Neutrophil (primary cell): ENCODE results near the gene SYT14.

ENCODE experiments used
- H3K27ac ChIP-seq: fragments of 200-600 bp; sonication (generic); 2 replicates; pipeline ENCODE4 v1.5.1; 2016; ENCODE audit warnings: mild to moderate bottlenecking, moderate library complexity
- H3K27me3 ChIP-seq: fragments of 200-600 bp; sonication (generic); 2 replicates; pipeline ENCODE4 v1.6.0; 2016; ENCODE audit warnings: mild to moderate bottlenecking
- H3K36me3 ChIP-seq: fragments of 200-600 bp; sonication (generic); 2 replicates; pipeline ENCODE4 v1.5.1; 2017
- H3K4me1 ChIP-seq, 2 experiments: fragments of 200-600 bp in 1 of 2; sonication (generic) in 1 of 2; 1 replicate in 1 of 2; 2 replicates in 1 of 2; pipeline versions ENCODE4 v1.5.1 to v1.6.1; 2013 to 2016; ENCODE audit warnings: low read depth in 1 of 2, low read length in 1 of 2, mild to moderate bottlenecking in 1 of 2, moderate library complexity in 1 of 2; ENCODE audit not compliant: control insufficient read depth in 1 of 2, insufficient read depth in 1 of 2
- H3K4me3 ChIP-seq, 2 experiments: fragments of 200-600 bp in 1 of 2; sonication (generic) in 1 of 2; 1 replicate in 1 of 2; 2 replicates in 1 of 2; pipeline ENCODE4 v1.5.1; 2013 to 2016; ENCODE audit warnings: low read depth in 1 of 2, low read length in 1 of 2, mild to moderate bottlenecking in 1 of 2, moderate library complexity in 1 of 2
- H3K9me3 ChIP-seq: fragments of 200-600 bp; sonication (generic); 2 replicates; pipeline ENCODE4 v1.5.1; 2016
- CTCF ChIP-seq: fragments of 200-600 bp; sonication (generic); IDR thresholded peaks from 2 replicates; pipeline ENCODE4 v1.5.1; 2016; ENCODE audit warnings: antibody characterized with exemption

The SYT14 gene

GRCh38 chr1:210021145-210021860, 83.3 kb downstream of the SYT14 start:
- no peak for TF ChIP-seq CTCF

GRCh38 chr1:210022044-210022443, 84.0 kb downstream of the SYT14 start:
- no peaks in the 10 kb centered on the region for H3K4me1 ChIP-seq
- H3K4me3 ChIP-seq: no peak overlapping the region
- H3K27ac ChIP-seq: no peak overlapping the region
- H3K27me3 ChIP-seq: no peaks in the 10 kb centered on the region
- no peak for TF ChIP-seq CTCF
- H3K9me3 ChIP-seq: no peaks in the 10 kb centered on the region
- H3K36me3 ChIP-seq: no peaks in the 10 kb centered on the region

More at GRCh38 chr1:210021145-210021860, 83.3 kb downstream of the SYT14 start:
- Histone ChIP-seq H3K27ac (no peak overlapping the region), H3K4me3 (no peak overlapping the region), H3K4me1 (no peaks in the 10 kb centered on the region), H3K36me3 (no peaks in the 10 kb centered on the region), H3K27me3 (no peaks in the 10 kb centered on the region), H3K9me3 (no peaks in the 10 kb centered on the region)

- no peaks in the 10 kb centered on the region for H3K27me3 ChIP-seq
- no peaks in the 10 kb centered on the region for H3K36me3 ChIP-seq
- no peak for TF ChIP-seq CTCF
- H3K9me3 ChIP-seq: no peaks in the 10 kb centered on the region
- no peak overlapping the region for H3K4me3 ChIP-seq
- H3K4me1 ChIP-seq: no peaks in the 10 kb centered on the region
- H3K27ac ChIP-seq: no peak overlapping the region
Observed at GRCh38 chr1:210024282-210024681, 86.3 kb downstream of the SYT14 start.

- Histone ChIP-seq H3K27me3 (no peaks in the 10 kb centered on the region), H3K4me1 (no peaks in the 10 kb centered on the region), H3K27ac (no peak overlapping the region), H3K36me3 (no peaks in the 10 kb centered on the region), H3K9me3 (no peaks in the 10 kb centered on the region), H3K4me3 (no peak overlapping the region)
- TF ChIP-seq CTCF: no peak
Observed at GRCh38 chr1:210024996-210025395, 87.0 kb downstream of the SYT14 start.

- no peak for TF ChIP-seq CTCF
Observed at GRCh38 chr1:210025870-210026269, 87.9 kb downstream of the SYT14 start.

More at GRCh38 chr1:210025870-210026269, 87.9 kb downstream of the SYT14 start:
- Histone ChIP-seq H3K27me3 (no peaks in the 10 kb centered on the region), H3K9me3 (no peaks in the 10 kb centered on the region), H3K4me1 (no peaks in the 10 kb centered on the region), H3K27ac (no peak overlapping the region), H3K36me3 (no peaks in the 10 kb centered on the region), H3K4me3 (no peak overlapping the region)
